HFF-Myc (cell line): ENCODE measurements around the gene CCR7.

Source experiments
- DNase-seq: peaks from one replicate; pipeline ENCODE4 v3.0.0-alpha.2; 2011; ENCODE audit warnings: low read depth; ENCODE audit errors: extremely low read depth
- H3K4me3 ChIP-seq: replicated peaks from 2 replicates; pipeline ENCODE4 v1.5.1; 2011; ENCODE audit warnings: low read depth, mild to moderate bottlenecking, control low read depth, low read length
- TF ChIP-seq, protein P1 (sequence below): IDR thresholded peaks from 2 replicates; pipeline ENCODE4 v1.5.1; 2012; ENCODE audit warnings: mild to moderate bottlenecking, low read depth, low read length, control low read depth; ENCODE audit errors: missing control alignments

Gene CCR7

GRCh38 chr17:40602445-40603443, 37.5 kb upstream of the CCR7 start:
- no peak overlapping the region for H3K4me3 ChIP-seq
- DNase-seq: no peak
- TF ChIP-seq, protein P1, sequence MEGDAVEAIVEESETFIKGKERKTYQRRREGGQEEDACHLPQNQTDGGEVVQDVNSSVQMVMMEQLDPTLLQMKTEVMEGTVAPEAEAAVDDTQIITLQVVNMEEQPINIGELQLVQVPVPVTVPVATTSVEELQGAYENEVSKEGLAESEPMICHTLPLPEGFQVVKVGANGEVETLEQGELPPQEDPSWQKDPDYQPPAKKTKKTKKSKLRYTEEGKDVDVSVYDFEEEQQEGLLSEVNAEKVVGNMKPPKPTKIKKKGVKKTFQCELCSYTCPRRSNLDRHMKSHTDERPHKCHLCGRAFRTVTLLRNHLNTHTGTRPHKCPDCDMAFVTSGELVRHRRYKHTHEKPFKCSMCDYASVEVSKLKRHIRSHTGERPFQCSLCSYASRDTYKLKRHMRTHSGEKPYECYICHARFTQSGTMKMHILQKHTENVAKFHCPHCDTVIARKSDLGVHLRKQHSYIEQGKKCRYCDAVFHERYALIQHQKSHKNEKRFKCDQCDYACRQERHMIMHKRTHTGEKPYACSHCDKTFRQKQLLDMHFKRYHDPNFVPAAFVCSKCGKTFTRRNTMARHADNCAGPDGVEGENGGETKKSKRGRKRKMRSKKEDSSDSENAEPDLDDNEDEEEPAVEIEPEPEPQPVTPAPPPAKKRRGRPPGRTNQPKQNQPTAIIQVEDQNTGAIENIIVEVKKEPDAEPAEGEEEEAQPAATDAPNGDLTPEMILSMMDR: no peak

DNA sequence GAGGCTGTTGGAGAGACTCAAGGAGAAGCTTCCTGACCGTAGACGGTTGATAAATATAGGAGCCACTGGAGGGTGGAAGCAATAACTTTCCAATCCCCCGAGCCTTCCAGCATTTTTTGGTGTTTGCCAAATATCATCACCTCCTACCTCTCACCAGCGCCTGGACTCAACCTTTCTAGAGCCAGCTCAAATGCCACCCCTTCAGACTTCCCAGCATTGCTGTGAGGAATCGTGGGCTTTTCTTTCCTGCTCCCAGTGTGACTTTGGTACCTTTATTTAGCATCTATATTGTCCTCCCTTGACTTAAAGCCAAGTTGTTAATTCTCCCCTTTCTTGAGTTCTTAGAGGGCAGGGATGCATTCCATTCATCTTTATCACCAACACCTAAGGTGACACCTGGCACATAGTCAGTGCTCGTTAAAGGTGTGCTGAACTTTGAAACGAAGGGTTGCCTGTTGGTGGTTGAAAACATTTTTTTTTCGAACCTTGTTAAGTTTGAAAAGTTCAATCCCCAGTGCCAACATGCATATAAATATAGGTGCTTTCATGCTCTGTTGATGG, 35.3 kb upstream of the CCR7 start:
- H3K4me3 ChIP-seq: no peak overlapping the region
- TF ChIP-seq, protein P1: no peak

DNA sequence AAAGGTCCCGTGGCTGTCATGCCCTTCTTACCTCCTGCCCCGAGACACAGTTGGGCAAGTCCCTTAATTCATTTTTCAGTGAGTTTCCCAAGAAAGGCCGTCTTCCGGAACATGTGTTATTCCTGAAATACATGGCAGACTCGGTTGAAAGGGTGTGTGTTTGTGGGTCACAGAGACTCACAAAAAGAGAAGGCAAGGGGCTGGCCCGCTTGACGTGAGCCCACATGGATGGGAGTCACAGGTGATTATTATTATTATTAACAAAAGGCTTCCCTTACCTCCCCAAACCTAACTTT, 34.1 kb upstream of the CCR7 start:
- no peak overlapping the region for H3K4me3 ChIP-seq
- no peak for DNase-seq
- TF ChIP-seq, protein P1: no peak

More for the DNA sequence above, 35.3 kb upstream of the CCR7 start:
- no peak for DNase-seq

DNA sequence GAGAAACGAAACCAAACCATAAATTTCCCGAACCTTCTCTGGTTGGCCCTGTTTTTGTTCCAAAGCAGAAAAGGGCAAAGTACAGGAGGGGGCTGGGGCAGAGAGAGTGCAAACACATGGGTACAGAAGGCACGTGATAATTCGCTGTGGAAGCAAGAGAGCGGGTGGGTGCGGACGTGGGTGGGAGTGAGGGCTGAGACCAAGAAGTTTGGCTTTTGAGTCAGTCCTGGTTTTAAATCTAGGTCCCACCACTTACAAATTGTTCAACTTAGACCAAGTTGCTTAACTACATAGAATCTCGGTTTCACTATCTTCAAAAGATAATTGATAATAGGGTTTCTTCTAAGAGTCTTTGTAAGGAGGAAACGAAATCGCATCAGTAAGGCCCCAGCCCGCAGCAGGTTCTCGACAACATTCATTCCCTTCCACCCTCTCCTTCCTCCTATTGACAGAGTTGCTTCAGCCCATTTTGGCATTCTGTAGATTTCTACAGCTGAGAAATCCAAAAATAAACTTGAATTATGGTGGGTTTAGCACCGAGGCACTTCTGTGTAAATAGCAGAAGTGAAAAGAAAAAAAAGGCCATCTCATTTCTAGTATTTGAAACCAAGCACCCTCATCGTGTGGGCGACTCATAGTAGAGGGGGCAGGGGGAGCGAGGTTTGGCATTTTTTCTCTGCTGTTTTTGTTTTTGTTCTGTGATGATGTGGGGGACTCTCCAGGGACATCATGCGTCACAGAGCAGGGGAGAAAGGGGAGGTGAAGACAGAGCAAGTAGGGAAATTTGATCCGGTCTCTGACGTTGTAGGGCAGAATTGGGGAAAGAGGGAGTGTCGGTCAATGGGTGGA, 33.6 kb upstream of the CCR7 start:
- H3K4me3 ChIP-seq: no peak overlapping the region
- TF ChIP-seq, protein P1: no peak
- no peak for DNase-seq

DNA sequence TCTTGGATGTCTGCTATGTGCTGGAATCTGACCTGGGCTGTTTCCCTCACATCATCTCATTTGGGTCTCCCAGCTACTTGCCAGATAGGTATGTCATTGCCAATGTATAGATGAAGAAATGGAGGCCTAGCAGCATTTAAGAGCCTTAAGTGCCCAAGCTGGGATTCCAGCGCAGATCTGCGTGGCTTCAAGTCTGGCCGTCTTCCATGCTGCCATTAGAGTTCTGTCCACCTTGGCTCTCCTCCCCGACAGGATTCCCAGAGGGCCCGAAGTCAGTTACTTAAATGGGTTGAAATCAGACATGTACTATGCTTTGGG, 33.0 kb upstream of the CCR7 start:
- TF ChIP-seq, protein P1: no peak
- no peak overlapping the region for H3K4me3 ChIP-seq
- DNase-seq: no peak

DNA sequence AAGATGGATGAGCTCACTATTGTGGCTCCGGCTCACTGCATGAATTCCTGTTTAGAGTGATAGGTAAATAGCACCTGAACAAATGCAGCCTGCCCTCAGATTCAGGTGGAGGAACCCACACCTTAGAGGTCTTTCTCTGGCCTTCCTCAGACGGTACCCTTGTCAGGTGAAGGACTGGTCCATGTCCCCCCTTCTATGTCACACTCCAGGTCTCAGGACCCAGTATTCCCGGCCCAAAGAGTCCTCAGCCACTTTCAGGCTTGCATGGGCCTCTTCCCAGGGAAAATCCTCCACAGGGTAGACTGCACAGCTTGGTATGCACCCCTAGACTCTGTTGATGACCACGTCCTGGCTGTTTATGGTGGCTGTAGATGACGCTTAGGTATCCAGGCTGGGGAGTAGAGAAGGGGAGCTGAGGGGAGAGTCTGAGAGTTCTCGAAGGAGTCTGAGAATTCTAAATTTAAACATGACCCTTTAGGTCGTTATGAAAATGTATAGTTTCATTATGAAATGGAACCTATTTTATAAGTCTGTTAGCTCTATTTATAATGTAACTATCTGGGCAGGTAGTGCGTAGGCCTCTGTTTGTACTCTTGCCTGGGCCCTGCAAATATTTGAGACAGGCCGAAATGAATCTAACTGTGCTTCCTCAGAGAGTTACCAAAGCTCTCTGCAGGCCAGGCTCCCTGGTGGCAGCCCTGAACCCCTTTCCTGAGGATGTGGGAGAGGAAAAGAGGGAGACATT, 32.5 kb upstream of the CCR7 start:
- DNase-seq: no peak
- TF ChIP-seq, protein P1: no peak
- H3K4me3 ChIP-seq: no peak overlapping the region
